Endothelial cell of hepatic sinusoid (primary cell): ENCODE measurements around the gene SEZ6.

Source experiments
- in situ Hi-C: cut with HindIII; loops from 2 replicates; pipeline ENCODE4 v1.10.0; 2017; ENCODE audit warnings: low sequenced_read_pairs

SEZ6 gene

GRCh38 chr17:28958820-28959455 lies 46.9 kb downstream of the SEZ6 start:
- in situ Hi-C loops = loop anchor here (5.0 to 10.0 kb wide), 2 partner anchors 232 to 256 kb away; partner anchors contain the start of genes NEK8 and TLCD1

GRCh38 chr17:28957992-28958355 lies 47.9 kb downstream of the SEZ6 start:
- in situ Hi-C loops = loop anchor here (5.0 to 10.0 kb wide), 2 partner anchors 231 to 257 kb away; partner anchors contain the start of genes NEK8 and TLCD1

- in situ Hi-C loops = loop anchor here (5.0 to 10.0 kb wide), 2 partner anchors 230 to 257 kb away; partner anchors contain the start of genes NEK8 and TLCD1
These were observed 48.4 kb downstream of the SEZ6 start for GRCh38 chr17:28957277-28957991.

- in situ Hi-C loops = loop anchor here (5.0 to 10.0 kb wide), 2 partner anchors 230 to 258 kb away; partner anchors contain the start of genes NEK8 and TLCD1
These were observed 49.0 kb downstream of the SEZ6 start for GRCh38 chr17:28956861-28957260.

- in situ Hi-C loops = loop anchor here (5.0 to 10.0 kb wide), 2 partner anchors 229 to 259 kb away; partner anchors contain the start of genes NEK8 and TLCD1
These were observed 49.7 kb downstream of the SEZ6 start for GRCh38 chr17:28956112-28956511.

GRCh38 chr17:28955408-28955807 lies 50.4 kb downstream of the SEZ6 start:
- in situ Hi-C loops = loop anchor here (5.0 to 10.0 kb wide), 2 partner anchors 228 to 259 kb away; partner anchors contain the start of genes NEK8 and TLCD1

GRCh38 chr17:28954886-28955285 lies 50.9 kb downstream of the SEZ6 start:
- in situ Hi-C loops = loop anchor here (5.0 to 10.0 kb wide), 2 partner anchors 228 to 260 kb away; partner anchors contain the start of genes NEK8 and TLCD1

GRCh38 chr17:28953444-28954118 lies 52.3 kb downstream of the SEZ6 start:
- in situ Hi-C loops = loop anchor here (10.0 kb wide), 1 partner anchor 261 kb away; no protein-coding TSS in a partner anchor

- in situ Hi-C loops = loop anchor here (10.0 kb wide), 1 partner anchor 263 kb away; no protein-coding TSS in a partner anchor
These were observed 53.5 kb downstream of the SEZ6 start for GRCh38 chr17:28951991-28952975.

- in situ Hi-C loops = loop anchor here (10.0 kb wide), 1 partner anchor 263 kb away; no protein-coding TSS in a partner anchor
These were observed 54.3 kb downstream of the SEZ6 start, which contains the start of gene PHF12 for GRCh38 chr17:28951428-28951990. Gene PHF12 (minus strand): TSS chr17:28951518. CDS start chr17:28950960, 558 bp downstream.

GRCh38 chr17:28950752-28951427 lies 54.9 kb downstream of the SEZ6 start:
- in situ Hi-C loops = loop anchor here (10.0 kb wide), 1 partner anchor 264 kb away; no protein-coding TSS in a partner anchor

GRCh38 chr17:28950017-28950751 lies 55.6 kb downstream of the SEZ6 start:
- in situ Hi-C loops = loop anchor here (10.0 kb wide), 1 partner anchor 265 kb away; no protein-coding TSS in a partner anchor

GRCh38 chr17:28949185-28950016 lies 56.4 kb downstream of the SEZ6 start:
- in situ Hi-C loops = loop anchor here (10.0 kb wide), 1 partner anchor 265 kb away; no protein-coding TSS in a partner anchor

- in situ Hi-C loops = no loop called here
These were observed 57.0 kb downstream of the SEZ6 start for GRCh38 chr17:28948873-28949184.

GRCh38 chr17:28948342-28948741 lies 57.5 kb downstream of the SEZ6 start:
- in situ Hi-C loops = no loop called here

GRCh38 chr17:28947639-28948038 lies 58.2 kb downstream of the SEZ6 start:
- in situ Hi-C loops = no loop called here

- in situ Hi-C loops = no loop called here
These were observed 59.6 kb downstream of the SEZ6 start for GRCh38 chr17:28946239-28946638.
